ENCODE results near the gene GRXCR1.

The GRXCR1 gene

GRCh38 chr4:42892413-42892812, at the start of gene GRXCR1:
Gene GRXCR1 (plus strand): TSS chr4:42892713. CDS start chr4:42893267, 554 bp downstream.
- Histone ChIP-seq H3K36me3 (ENCODE audit: control insufficient read depth in 2 of 2, insufficient read depth in 1 of 2, low read length in 2 of 2) (no peaks in the 10 kb centered on the region), H3K4me3 (ENCODE audit: low read depth, low read length) (no peak within 1 kb of the TSS), H3K4me1 (ENCODE audit: control insufficient read depth, insufficient read depth, low read length) (no peaks in the 10 kb centered on the region), H3K27ac (ENCODE audit: extremely low read depth, low read depth, low read length) (no peak within 1 kb of the TSS), H3K9me3 (ENCODE audit: control insufficient read depth, insufficient read depth, low read depth, low read length) (no peaks in the 10 kb centered on the region)
- ChIA-PET POLR2A (no interaction called here), CTCF (no interaction called here)
- TF ChIP-seq ZNF155 (tag by site-specific recombination; IDR thresholded peaks at IDR 0.05) (no peak), ZSCAN5A (tag by site-specific recombination; IDR thresholded peaks at IDR 0.05) (no peak), YY2 (tag by site-specific recombination; IDR thresholded peaks at IDR 0.05) (no peak), KLF9 (tag by site-specific recombination; IDR thresholded peaks at IDR 0.05; ENCODE audit: low read depth) (no peak), ZNF302 (tag by site-specific recombination; IDR thresholded peaks at IDR 0.05; ENCODE audit: low read depth) (no peak), ZNF473 (tag by site-specific recombination; IDR thresholded peaks at IDR 0.05) (no peak), ZNF513 (tag by site-specific recombination; IDR thresholded peaks at IDR 0.05) (no peak), ZNF580 (tag by site-specific recombination; IDR thresholded peaks at IDR 0.05) (no peak), ZNF239 (tag by site-specific recombination; IDR thresholded peaks at IDR 0.05) (no peak), SCRT1 (tag by site-specific recombination; IDR thresholded peaks at IDR 0.05; ENCODE audit: borderline replicate concordance) (no peak), ZNF654 (tag by site-specific recombination; IDR thresholded peaks at IDR 0.05; ENCODE audit: low read depth) (no peak), ZNF18 (tag by site-specific recombination; IDR thresholded peaks at IDR 0.05) (no peak), ZBTB49 (tag by site-specific recombination; IDR thresholded peaks at IDR 0.05; ENCODE audit: low read depth) (no peak), GLIS2 (tag by site-specific recombination; IDR thresholded peaks at IDR 0.05) (no peak), ZBTB26 (tag by site-specific recombination; optimal IDR thresholded peaks at IDR 0.05) (no peak), ZFP3 (tag by site-specific recombination; IDR thresholded peaks at IDR 0.05; ENCODE audit: low read depth) (no peak), ZNF514 (tag by site-specific recombination; IDR thresholded peaks at IDR 0.05) (no peak), SALL2 (tag by site-specific recombination; IDR thresholded peaks at IDR 0.05; ENCODE audit: borderline replicate concordance) (no peak)

All from HEK293 (cell line).